ENCODE results near the gene TMEM150A. TPM values are rescaled to one million over a fixed set of nuclear protein-coding genes. Genes with fewer than 3 reads are reported as not detected.

The TMEM150A gene
- total and polyA plus RNA-seq, 2 of the 13 experiments (the other 11 are each of a cell fraction or from before 2014, with no cell fraction given) = 30.1 to 70.4 TPM

DNA sequence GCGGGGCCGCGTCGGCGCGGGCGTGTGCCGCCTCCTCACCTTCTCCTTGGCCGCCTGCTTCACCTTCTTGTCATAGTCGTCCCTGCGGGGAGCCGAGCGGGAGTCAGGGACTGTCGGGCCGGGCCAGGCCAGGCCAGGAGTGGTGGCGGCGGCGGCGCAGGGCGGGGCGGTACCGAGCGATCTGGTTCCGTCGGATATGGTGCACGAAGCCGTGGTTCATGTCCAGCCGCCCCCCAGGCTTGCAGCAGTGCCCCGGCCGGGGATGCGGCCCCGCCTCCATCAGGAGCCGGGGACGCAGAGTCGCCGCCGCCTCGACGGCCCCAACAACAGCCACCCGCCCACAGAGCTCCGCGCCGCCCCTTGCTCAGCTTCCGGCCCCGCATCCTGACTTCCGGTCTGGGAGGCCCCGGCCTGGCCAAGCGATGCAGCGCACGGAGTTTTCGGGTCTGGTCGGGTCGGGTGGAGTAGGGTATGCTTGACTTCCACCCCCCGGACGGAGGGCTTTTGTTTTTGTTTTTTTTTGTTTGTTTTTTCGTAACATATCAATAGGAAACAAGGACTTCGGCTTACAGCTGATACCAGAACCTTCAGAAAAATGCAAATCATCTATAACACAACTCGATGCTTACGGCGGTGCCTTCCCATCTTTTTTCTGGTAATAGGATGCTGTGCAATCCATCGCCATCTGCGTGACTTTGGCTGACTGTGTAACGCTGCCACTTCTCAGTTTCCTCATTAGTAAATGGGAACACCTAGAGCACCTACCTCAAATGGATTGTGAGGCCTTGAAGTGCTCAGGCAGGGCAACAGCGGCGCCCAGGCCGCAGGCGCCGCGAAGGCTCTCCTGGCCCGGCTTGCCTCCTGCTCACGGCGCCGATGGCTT, 9.4 kb upstream of the TMEM150A start, which contains the start of gene C2orf68 (continued):
- TF ChIP-seq, protein P1, sequence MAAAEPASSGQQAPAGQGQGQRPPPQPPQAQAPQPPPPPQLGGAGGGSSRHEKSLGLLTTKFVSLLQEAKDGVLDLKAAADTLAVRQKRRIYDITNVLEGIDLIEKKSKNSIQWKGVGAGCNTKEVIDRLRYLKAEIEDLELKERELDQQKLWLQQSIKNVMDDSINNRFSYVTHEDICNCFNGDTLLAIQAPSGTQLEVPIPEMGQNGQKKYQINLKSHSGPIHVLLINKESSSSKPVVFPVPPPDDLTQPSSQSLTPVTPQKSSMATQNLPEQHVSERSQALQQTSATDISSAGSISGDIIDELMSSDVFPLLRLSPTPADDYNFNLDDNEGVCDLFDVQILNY (CRISPR knock-in tag; conservative IDR thresholded peaks at IDR 0.05) = peak; percentile 19; the same call in 1 of the 2 replicates
- peak; percentile 98 for TF ChIP-seq KDM2A (CRISPR knock-in tag; IDR thresholded peaks at IDR 0.05; ENCODE audit: borderline replicate concordance, low read depth)
- TF ChIP-seq, protein P2, sequence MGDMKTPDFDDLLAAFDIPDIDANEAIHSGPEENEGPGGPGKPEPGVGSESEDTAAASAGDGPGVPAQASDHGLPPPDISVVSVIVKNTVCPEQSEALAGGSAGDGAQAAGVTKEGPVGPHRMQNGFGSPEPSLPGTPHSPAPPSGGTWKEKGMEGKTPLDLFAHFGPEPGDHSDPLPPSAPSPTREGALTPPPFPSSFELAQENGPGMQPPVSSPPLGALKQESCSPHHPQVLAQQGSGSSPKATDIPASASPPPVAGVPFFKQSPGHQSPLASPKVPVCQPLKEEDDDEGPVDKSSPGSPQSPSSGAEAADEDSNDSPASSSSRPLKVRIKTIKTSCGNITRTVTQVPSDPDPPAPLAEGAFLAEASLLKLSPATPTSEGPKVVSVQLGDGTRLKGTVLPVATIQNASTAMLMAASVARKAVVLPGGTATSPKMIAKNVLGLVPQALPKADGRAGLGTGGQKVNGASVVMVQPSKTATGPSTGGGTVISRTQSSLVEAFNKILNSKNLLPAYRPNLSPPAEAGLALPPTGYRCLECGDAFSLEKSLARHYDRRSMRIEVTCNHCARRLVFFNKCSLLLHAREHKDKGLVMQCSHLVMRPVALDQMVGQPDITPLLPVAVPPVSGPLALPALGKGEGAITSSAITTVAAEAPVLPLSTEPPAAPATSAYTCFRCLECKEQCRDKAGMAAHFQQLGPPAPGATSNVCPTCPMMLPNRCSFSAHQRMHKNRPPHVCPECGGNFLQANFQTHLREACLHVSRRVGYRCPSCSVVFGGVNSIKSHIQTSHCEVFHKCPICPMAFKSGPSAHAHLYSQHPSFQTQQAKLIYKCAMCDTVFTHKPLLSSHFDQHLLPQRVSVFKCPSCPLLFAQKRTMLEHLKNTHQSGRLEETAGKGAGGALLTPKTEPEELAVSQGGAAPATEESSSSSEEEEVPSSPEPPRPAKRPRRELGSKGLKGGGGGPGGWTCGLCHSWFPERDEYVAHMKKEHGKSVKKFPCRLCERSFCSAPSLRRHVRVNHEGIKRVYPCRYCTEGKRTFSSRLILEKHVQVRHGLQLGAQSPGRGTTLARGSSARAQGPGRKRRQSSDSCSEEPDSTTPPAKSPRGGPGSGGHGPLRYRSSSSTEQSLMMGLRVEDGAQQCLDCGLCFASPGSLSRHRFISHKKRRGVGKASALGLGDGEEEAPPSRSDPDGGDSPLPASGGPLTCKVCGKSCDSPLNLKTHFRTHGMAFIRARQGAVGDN (CRISPR knock-in tag; IDR thresholded peaks at IDR 0.05) = peak; percentile 99
- TF ChIP-seq, protein P3, sequence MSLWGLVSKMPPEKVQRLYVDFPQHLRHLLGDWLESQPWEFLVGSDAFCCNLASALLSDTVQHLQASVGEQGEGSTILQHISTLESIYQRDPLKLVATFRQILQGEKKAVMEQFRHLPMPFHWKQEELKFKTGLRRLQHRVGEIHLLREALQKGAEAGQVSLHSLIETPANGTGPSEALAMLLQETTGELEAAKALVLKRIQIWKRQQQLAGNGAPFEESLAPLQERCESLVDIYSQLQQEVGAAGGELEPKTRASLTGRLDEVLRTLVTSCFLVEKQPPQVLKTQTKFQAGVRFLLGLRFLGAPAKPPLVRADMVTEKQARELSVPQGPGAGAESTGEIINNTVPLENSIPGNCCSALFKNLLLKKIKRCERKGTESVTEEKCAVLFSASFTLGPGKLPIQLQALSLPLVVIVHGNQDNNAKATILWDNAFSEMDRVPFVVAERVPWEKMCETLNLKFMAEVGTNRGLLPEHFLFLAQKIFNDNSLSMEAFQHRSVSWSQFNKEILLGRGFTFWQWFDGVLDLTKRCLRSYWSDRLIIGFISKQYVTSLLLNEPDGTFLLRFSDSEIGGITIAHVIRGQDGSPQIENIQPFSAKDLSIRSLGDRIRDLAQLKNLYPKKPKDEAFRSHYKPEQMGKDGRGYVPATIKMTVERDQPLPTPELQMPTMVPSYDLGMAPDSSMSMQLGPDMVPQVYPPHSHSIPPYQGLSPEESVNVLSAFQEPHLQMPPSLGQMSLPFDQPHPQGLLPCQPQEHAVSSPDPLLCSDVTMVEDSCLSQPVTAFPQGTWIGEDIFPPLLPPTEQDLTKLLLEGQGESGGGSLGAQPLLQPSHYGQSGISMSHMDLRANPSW (CRISPR knock-in tag; IDR thresholded peaks at IDR 0.05; ENCODE audit: borderline replicate concordance) = no peak
- peak; percentile 86 for TF ChIP-seq ZNF335 (CRISPR knock-in tag; IDR thresholded peaks at IDR 0.05)
- TF ChIP-seq ZFP37 (CRISPR knock-in tag; IDR thresholded peaks at IDR 0.05; ENCODE audit: borderline replicate concordance) = peak; percentile 96
- peak; percentile 90 for TF ChIP-seq ELF1 (CRISPR knock-in tag; IDR thresholded peaks at IDR 0.05)
- TF ChIP-seq MIXL1 (CRISPR knock-in tag; IDR thresholded peaks at IDR 0.05) = peak; percentile 51; the same call in 1 of the 2 replicates
- TF ChIP-seq, protein P4, sequence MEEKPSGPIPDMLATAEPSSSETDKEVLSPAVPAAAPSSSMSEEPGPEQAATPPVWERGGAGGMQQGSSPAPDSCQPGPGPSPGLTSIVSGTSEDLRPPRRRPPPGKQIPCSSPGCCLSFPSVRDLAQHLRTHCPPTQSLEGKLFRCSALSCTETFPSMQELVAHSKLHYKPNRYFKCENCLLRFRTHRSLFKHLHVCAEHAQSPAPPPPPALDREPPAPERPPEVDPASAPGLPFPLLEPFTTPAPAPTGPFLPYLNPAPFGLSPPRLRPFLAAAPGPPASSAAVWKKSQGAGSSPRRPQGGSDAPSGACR (CRISPR knock-in tag; IDR thresholded peaks at IDR 0.05) = no peak
- TF ChIP-seq, protein P5, sequence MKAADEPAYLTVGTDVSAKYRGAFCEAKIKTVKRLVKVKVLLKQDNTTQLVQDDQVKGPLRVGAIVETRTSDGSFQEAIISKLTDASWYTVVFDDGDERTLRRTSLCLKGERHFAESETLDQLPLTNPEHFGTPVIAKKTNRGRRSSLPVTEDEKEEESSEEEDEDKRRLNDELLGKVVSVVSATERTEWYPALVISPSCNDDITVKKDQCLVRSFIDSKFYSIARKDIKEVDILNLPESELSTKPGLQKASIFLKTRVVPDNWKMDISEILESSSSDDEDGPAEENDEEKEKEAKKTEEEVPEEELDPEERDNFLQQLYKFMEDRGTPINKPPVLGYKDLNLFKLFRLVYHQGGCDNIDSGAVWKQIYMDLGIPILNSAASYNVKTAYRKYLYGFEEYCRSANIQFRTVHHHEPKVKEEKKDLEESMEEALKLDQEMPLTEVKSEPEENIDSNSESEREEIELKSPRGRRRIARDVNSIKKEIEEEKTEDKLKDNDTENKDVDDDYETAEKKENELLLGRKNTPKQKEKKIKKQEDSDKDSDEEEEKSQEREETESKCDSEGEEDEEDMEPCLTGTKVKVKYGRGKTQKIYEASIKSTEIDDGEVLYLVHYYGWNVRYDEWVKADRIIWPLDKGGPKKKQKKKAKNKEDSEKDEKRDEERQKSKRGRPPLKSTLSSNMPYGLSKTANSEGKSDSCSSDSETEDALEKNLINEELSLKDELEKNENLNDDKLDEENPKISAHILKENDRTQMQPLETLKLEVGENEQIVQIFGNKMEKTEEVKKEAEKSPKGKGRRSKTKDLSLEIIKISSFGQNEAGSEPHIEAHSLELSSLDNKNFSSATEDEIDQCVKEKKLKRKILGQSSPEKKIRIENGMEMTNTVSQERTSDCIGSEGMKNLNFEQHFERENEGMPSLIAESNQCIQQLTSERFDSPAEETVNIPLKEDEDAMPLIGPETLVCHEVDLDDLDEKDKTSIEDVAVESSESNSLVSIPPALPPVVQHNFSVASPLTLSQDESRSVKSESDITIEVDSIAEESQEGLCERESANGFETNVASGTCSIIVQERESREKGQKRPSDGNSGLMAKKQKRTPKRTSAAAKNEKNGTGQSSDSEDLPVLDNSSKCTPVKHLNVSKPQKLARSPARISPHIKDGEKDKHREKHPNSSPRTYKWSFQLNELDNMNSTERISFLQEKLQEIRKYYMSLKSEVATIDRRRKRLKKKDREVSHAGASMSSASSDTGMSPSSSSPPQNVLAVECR (CRISPR knock-in tag; IDR thresholded peaks at IDR 0.05; ENCODE audit: borderline replicate concordance) = peak; percentile 93
- TF ChIP-seq YY1 (IDR thresholded peaks at IDR 0.05; ENCODE audit: insufficient read depth, insufficient replicate concordance, low read depth, low read length) = peak; percentile 82
- TF ChIP-seq FLYWCH1 (CRISPR knock-in tag; IDR thresholded peaks at IDR 0.05) = peak; percentile 75; the same call in 1 of the 2 replicates
- TF ChIP-seq ZNF101 (CRISPR knock-in tag; IDR thresholded peaks at IDR 0.05; ENCODE audit: borderline replicate concordance, low read depth) = 0 out of 2 replicates have a peak, but pooled peaks have one; percentile 18
- TF ChIP-seq NFKB2 (CRISPR knock-in tag; IDR thresholded peaks at IDR 0.05; ENCODE audit: borderline replicate concordance) = peak; percentile 90; the same call in 1 of the 2 replicates
